SU-DHL-6 (cell line): ENCODE data around the gene GPRIN3.

Experiments
- H2AFZ ChIP-seq: fragments of 200-600 bp; sonication (generic); 2 replicates; pipeline ENCODE4 v1.6.1; 2014; ENCODE audit warnings: low read depth, mild to moderate bottlenecking, moderate library complexity, mixed read lengths, antibody characterized with exemption, low read length; ENCODE audit not compliant: severe bottlenecking
- H3F3A ChIP-seq: fragments of 200-600 bp; shearing (Covaris generic); 2 replicates; pipeline ENCODE4 v1.6.0; 2016; ENCODE audit warnings: antibody characterized with exemption, mild to moderate bottlenecking; ENCODE audit not compliant: insufficient read depth
- H3K27ac ChIP-seq: fragments of 200-600 bp; sonication (generic); 2 replicates; pipeline ENCODE4 v1.5.1; 2016; ENCODE audit warnings: low read depth, mild to moderate bottlenecking, low read length, moderate library complexity, mixed read lengths
- H3K27me3 ChIP-seq: fragments of 200-600 bp; sonication (generic), shearing (Covaris generic); 2 replicates; pipeline ENCODE4 v1.6.0; 2014; ENCODE audit warnings: mild to moderate bottlenecking, low read length
- H3K36me3 ChIP-seq: fragments of 200-600 bp; sonication (generic); 2 replicates; pipeline ENCODE4 v1.6.1; 2014; ENCODE audit warnings: mild to moderate bottlenecking, low read length, mixed read lengths
- H3K4me2 ChIP-seq: fragments of 300-600, 200-600 bp; shearing (Covaris generic), sonication (generic); 2 replicates; pipeline ENCODE4 v1.6.0; 2014; ENCODE audit warnings: low read length, low read depth, mild to moderate bottlenecking; ENCODE audit not compliant: poor library complexity, severe bottlenecking
- H3K4me3 ChIP-seq: fragments of 200-600 bp; sonication (generic); 2 replicates; pipeline ENCODE4 v1.5.1; 2014; ENCODE audit warnings: antibody characterized with exemption, low read length, mild to moderate bottlenecking, mixed read lengths; ENCODE audit not compliant: insufficient read depth, poor library complexity, severe bottlenecking
- H3K79me2 ChIP-seq: fragments of 200-600 bp; sonication (generic); 2 replicates; pipeline ENCODE4 v1.6.1; 2014; ENCODE audit warnings: mild to moderate bottlenecking, low read length, moderate library complexity; ENCODE audit not compliant: insufficient read depth
- H3K9ac ChIP-seq: fragments of 200-600 bp; sonication (generic); 2 replicates; pipeline ENCODE4 v1.7.0; 2014; ENCODE audit warnings: mild to moderate bottlenecking, low read length
- H3K9me2 ChIP-seq: fragments of 200-600 bp; sonication (generic); replicated peaks from 2 replicates; pipeline ENCODE4 v1.6.1; 2014; ENCODE audit warnings: low read length; ENCODE audit not compliant: insufficient read depth
- H3K9me3 ChIP-seq: fragments of 200-600 bp; sonication (generic); 2 replicates; pipeline ENCODE4 v1.6.1; 2014; ENCODE audit warnings: low read length, mixed read lengths; ENCODE audit not compliant: insufficient read depth
- H4K20me1 ChIP-seq: fragments of 200-600 bp; sonication (generic); 2 replicates; pipeline ENCODE4 v1.6.1; 2014; ENCODE audit warnings: low read depth, mild to moderate bottlenecking, antibody characterized with exemption, low read length, moderate library complexity, mixed read lengths
- CTCF ChIP-seq: fragments of 200-600 bp; sonication (generic); IDR thresholded peaks from one replicate; pipeline ENCODE4 v1.5.1; 2017; ENCODE audit warnings: antibody characterized with exemption, mild to moderate bottlenecking, low read length, moderate library complexity; ENCODE audit not compliant: insufficient read depth, poor library complexity, severe bottlenecking
- EZH2phosphoT487 ChIP-seq: fragments of 200-600 bp; sonication (generic), shearing (Covaris generic); conservative IDR thresholded peaks from 2 replicates; pipeline ENCODE4 v1.6.1; 2018; ENCODE audit warnings: mild to moderate bottlenecking, antibody characterized with exemption, low read length, moderate library complexity, mixed read lengths

Gene GPRIN3

GRCh38 chr4:89196056-89196674 lies 111.4 kb downstream of the GPRIN3 start:
- Histone ChIP-seq H3K27me3 (no peaks in the 10 kb centered on the region), H3F3A (no peaks in the 10 kb centered on the region), H3K36me3 (no peaks in the 10 kb centered on the region), H3K4me3 (no peak overlapping the region), H3K4me2 (no peak overlapping the region), H3K9ac (no peak overlapping the region), H2AFZ (no peak overlapping the region), H3K9me2 (no peaks in the 10 kb centered on the region), H3K27ac (no peak overlapping the region), H4K20me1 (no peaks in the 10 kb centered on the region), H3K9me3 (no peaks in the 10 kb centered on the region), H3K79me2 (no peaks in the 10 kb centered on the region)
- TF ChIP-seq CTCF (no peak), EZH2phosphoT487 (no peak)

GRCh38 chr4:89193843-89194242 lies 113.8 kb downstream of the GPRIN3 start:
- no peak overlapping the region for H3K4me3 ChIP-seq
- no peak overlapping the region for H3K27ac ChIP-seq
- H3K9me3 ChIP-seq = no peaks in the 10 kb centered on the region
- TF ChIP-seq CTCF = no peak
- no peak for TF ChIP-seq EZH2phosphoT487
- no peaks in the 10 kb centered on the region for H4K20me1 ChIP-seq
- H3K36me3 ChIP-seq = no peaks in the 10 kb centered on the region
- no peaks in the 10 kb centered on the region for H3K79me2 ChIP-seq
- H2AFZ ChIP-seq = no peak overlapping the region
- no peak overlapping the region for H3K4me2 ChIP-seq
- H3K27me3 ChIP-seq = no peaks in the 10 kb centered on the region
- no peaks in the 10 kb centered on the region for H3K9me2 ChIP-seq
- H3K9ac ChIP-seq = no peak overlapping the region
- H3F3A ChIP-seq = no peaks in the 10 kb centered on the region
